HL-60 (cell line): ENCODE data around the gene ALKBH5.

Experiments
- DNase-seq, 2 experiments: peaks; one replicate each; pipeline ENCODE4 v3.0.0-alpha.2; 2010 to 2020; ENCODE audit warnings: low read depth in 1 of 2, low spot score in 1 of 2
- H3K27ac ChIP-seq: fragments of 250-450 bp; sonication (Bioruptor Pico); replicated peaks from 2 replicates; pipeline ENCODE4 v1.5.1; 2020; ENCODE audit warnings: mild to moderate bottlenecking, moderate library complexity
- H3K27me3 ChIP-seq: fragments of 250-450 bp; sonication (Bioruptor Pico); 2 replicates; pipeline ENCODE4 v1.5.1; 2021; ENCODE audit warnings: mild to moderate bottlenecking, moderate library complexity; ENCODE audit not compliant: insufficient read depth, poor library complexity, severe bottlenecking
- H3K4me3 ChIP-seq: replicated peaks from 2 replicates; pipeline ENCODE4 v1.5.1; 2011; ENCODE audit warnings: mild to moderate bottlenecking, control low read depth, low read length; ENCODE audit not compliant: insufficient read depth
- GABPA ChIP-seq: IDR thresholded peaks from 2 replicates; pipeline ENCODE4 v1.6.1; 2012; ENCODE audit warnings: low read depth
- POLR2AphosphoS5 ChIP-seq: IDR thresholded peaks from 2 replicates; pipeline ENCODE4 v1.6.1; 2012; ENCODE audit warnings: low read depth
- SPI1 ChIP-seq: IDR thresholded peaks from 2 replicates; pipeline ENCODE4 v1.6.1; 2012; ENCODE audit warnings: low read depth, mild to moderate bottlenecking, borderline replicate concordance
- TF ChIP-seq, protein P1 (sequence below): IDR thresholded peaks from 2 replicates; pipeline ENCODE4 v1.6.1; 2012; ENCODE audit warnings: low read depth; ENCODE audit not compliant: insufficient replicate concordance
- TF ChIP-seq, protein P2 (sequence below): IDR thresholded peaks from one replicate; pipeline ENCODE4 v1.5.1; 2011; ENCODE audit warnings: low read length, control low read depth, inconsistent platforms; ENCODE audit not compliant: insufficient read depth

Gene ALKBH5

DNA sequence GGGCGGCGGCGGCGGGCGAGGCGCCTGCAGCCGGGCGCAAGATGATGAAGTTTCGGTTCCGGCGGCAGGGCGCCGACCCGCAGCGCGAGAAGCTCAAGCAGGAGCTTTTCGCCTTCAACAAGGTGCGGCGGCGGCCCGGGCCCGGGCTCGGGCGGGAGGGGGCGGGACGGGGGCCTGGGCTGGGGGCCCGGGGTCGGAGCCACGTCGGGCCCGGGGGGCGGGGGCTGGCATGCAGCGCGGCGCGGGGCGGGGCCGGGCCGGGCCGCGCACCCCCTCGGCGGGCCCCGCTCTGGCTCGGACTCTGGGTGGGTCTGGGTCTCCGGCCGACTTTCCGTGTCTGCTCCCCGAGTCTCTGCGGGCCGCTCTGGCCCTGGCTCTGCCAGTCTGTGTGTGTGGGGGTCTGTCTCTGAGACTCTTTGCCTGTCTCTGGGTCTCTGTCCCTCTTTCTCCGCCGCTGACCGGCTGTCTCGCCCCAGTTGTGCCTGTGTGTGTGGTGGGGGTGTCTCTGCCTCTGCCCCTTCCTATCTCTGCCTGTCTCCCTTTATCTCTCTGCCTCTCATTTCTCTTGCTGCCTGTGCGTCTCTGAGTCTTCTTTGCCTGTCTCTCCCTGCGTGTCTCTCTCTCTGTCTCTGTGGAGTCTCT lies 42.1 kb downstream of the ALKBH5 start:
- Histone ChIP-seq H3K27ac (no peak overlapping the region), H3K4me3 (peak overlapping the region; percentile 59), H3K27me3 (no peaks in the 10 kb centered on the region)
- TF ChIP-seq SPI1 (no peak), GABPA (no peak), POLR2AphosphoS5 (no peak)
- TF ChIP-seq, protein P1, sequence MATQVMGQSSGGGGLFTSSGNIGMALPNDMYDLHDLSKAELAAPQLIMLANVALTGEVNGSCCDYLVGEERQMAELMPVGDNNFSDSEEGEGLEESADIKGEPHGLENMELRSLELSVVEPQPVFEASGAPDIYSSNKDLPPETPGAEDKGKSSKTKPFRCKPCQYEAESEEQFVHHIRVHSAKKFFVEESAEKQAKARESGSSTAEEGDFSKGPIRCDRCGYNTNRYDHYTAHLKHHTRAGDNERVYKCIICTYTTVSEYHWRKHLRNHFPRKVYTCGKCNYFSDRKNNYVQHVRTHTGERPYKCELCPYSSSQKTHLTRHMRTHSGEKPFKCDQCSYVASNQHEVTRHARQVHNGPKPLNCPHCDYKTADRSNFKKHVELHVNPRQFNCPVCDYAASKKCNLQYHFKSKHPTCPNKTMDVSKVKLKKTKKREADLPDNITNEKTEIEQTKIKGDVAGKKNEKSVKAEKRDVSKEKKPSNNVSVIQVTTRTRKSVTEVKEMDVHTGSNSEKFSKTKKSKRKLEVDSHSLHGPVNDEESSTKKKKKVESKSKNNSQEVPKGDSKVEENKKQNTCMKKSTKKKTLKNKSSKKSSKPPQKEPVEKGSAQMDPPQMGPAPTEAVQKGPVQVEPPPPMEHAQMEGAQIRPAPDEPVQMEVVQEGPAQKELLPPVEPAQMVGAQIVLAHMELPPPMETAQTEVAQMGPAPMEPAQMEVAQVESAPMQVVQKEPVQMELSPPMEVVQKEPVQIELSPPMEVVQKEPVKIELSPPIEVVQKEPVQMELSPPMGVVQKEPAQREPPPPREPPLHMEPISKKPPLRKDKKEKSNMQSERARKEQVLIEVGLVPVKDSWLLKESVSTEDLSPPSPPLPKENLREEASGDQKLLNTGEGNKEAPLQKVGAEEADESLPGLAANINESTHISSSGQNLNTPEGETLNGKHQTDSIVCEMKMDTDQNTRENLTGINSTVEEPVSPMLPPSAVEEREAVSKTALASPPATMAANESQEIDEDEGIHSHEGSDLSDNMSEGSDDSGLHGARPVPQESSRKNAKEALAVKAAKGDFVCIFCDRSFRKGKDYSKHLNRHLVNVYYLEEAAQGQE, result no peak
- TF ChIP-seq, protein P2, sequence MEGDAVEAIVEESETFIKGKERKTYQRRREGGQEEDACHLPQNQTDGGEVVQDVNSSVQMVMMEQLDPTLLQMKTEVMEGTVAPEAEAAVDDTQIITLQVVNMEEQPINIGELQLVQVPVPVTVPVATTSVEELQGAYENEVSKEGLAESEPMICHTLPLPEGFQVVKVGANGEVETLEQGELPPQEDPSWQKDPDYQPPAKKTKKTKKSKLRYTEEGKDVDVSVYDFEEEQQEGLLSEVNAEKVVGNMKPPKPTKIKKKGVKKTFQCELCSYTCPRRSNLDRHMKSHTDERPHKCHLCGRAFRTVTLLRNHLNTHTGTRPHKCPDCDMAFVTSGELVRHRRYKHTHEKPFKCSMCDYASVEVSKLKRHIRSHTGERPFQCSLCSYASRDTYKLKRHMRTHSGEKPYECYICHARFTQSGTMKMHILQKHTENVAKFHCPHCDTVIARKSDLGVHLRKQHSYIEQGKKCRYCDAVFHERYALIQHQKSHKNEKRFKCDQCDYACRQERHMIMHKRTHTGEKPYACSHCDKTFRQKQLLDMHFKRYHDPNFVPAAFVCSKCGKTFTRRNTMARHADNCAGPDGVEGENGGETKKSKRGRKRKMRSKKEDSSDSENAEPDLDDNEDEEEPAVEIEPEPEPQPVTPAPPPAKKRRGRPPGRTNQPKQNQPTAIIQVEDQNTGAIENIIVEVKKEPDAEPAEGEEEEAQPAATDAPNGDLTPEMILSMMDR, result no peak
- no peak for DNase-seq

DNA sequence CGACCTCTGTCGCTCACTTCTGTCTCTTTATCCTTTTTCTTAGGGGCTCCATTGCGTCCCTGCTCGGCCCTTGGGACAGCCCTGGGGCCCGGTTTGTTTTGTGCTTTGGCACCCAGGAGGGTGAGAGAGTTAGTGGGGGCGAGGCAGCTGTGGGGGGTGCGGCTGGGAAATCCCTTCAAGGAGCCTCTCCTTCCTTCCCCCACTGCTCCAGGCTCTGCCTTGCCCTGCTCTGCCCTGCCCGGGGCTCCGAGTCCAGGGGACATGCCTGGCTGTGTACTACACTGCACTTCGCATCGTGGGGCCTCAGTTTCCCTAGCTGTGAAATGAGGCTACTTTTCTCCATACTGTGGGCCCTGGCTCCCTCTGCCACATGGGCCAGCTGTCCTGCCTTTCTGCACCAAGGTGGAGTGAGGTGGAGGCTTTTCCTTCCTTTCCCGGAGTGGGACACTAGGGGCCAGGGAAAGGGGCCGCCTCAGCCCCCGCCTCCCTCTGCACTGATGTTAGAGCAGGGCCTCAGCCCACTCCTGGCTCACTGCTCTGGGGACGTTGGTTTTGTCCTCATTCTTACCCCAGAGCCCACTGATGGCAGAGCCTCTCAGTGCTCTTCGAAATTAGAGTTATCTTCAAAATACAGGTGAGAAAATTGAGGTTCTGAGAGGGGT lies 42.8 kb downstream of the ALKBH5 start:
- peak overlapping the region; percentile 59 for H3K4me3 ChIP-seq
- H3K27me3 ChIP-seq, result no peaks in the 10 kb centered on the region
- DNase-seq, result no peak
- no peak overlapping the region for H3K27ac ChIP-seq
- no peak for TF ChIP-seq SPI1
- TF ChIP-seq, protein P1, result no peak
- TF ChIP-seq POLR2AphosphoS5, result no peak
- TF ChIP-seq GABPA, result no peak
- TF ChIP-seq, protein P2, result no peak

DNA sequence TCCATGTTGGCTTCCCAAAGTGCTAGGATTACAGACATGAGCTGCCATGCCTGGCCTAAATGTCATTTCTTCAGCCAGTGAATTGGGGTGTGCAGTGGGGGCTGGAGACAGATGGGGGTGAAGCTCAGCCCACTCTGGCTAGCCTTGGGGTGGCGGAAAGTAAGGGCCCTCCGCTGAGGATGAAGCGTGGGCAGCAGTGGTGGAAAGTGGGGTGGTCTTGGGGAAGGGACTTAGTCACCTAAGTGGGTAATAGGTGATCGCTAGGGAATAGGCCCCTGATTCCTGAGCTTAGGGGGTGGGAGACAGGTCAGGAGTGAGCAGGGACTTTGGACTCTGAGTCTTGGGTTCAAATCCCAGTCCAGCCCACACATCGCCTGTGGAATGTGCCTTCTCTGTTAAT lies 44.0 kb downstream of the ALKBH5 start:
- Histone ChIP-seq H3K27ac (no peak overlapping the region), H3K4me3 (no peak overlapping the region)
- TF ChIP-seq, protein P2, result no peak
- no peak for TF ChIP-seq POLR2AphosphoS5
- no peak for TF ChIP-seq SPI1
- TF ChIP-seq GABPA, result no peak
- TF ChIP-seq, protein P1, result no peak

More for the DNA sequence above, 44.0 kb downstream of the ALKBH5 start:
- DNase-seq, result no peak
- no peaks in the 10 kb centered on the region for H3K27me3 ChIP-seq
